Heart left ventricle (tissue), 16 donors: ENCODE measurements around the gene MTCP1. TPM values are rescaled to one million over a fixed set of nuclear protein-coding genes. Genes with fewer than 3 reads are reported as not detected.

Source experiments
- ATAC-seq, 4 donors: fragments of 200-7000 bp; cut with Tn5 transposase; one replicate each; pipeline ENCODE4 v1.9.1; 2020 to 2022; ENCODE audit warnings: moderate library complexity in 4 of 4, mild to moderate bottlenecking in 3 of 4, moderate number of reproducible peaks in 1 of 4
- DNase-seq, 5 donors: peaks; one replicate each; pipeline ENCODE4 v3.0.0-alpha.2; 2020
- H3K27ac ChIP-seq, 12 donors: fragments of 200-600 bp; sonication (generic) in 4 of 12; one replicate each; pipeline versions ENCODE4 v1.5.0 to v1.8.0; 2016 to 2022; ENCODE audit warnings: mild to moderate bottlenecking in 2 of 12
- H3K27me3 ChIP-seq, 9 donors: fragments of 200-600 bp; sonication (generic) in 2 of 9; one replicate each; pipeline versions ENCODE4 v1.5.1 to v1.8.0; 2016 to 2022; ENCODE audit warnings: mild to moderate bottlenecking in 3 of 9
- H3K36me3 ChIP-seq, 9 donors: fragments of 200-600 bp; sonication (generic) in 2 of 9; one replicate each; pipeline versions ENCODE4 v1.5.0 to v1.8.0; 2018 to 2022; ENCODE audit warnings: mild to moderate bottlenecking in 2 of 9
- H3K4me1 ChIP-seq, 12 donors: fragments of 200-600 bp; sonication (generic) in 4 of 12; one replicate each; pipeline versions ENCODE4 v1.5.0 to v1.8.0; 2016 to 2022; ENCODE audit warnings: mild to moderate bottlenecking in 3 of 12
- H3K4me3 ChIP-seq, 12 donors: fragments of 200-600 bp; sonication (generic) in 4 of 12; one replicate each; pipeline versions ENCODE4 v1.5.0 to v1.8.0; 2017 to 2022; ENCODE audit warnings: mild to moderate bottlenecking in 9 of 12, moderate library complexity in 4 of 12
- H3K9me3 ChIP-seq, 12 donors: fragments of 200-600 bp; sonication (generic) in 4 of 12; one replicate each; pipeline versions ENCODE4 v1.5.0 to v1.8.0; 2016 to 2022; ENCODE audit warnings: mild to moderate bottlenecking in 1 of 12
- POLR2A ChIP-seq, 2 donors: fragments of 450-650 bp; IDR thresholded peaks; one replicate each; pipeline ENCODE4 v1.6.1; 2017; ENCODE audit warnings: antibody characterized with exemption in 2 of 2, mild to moderate bottlenecking in 2 of 2, moderate library complexity in 2 of 2
- WGBS, 4 donors: extraction: QIAGEN DNeasy Blood & Tissue Kit in 2 of 4; methylation state at CpG; one replicate each; pipeline versions ENCODE4 v1.1.5 to v1.1.7; 2013 to 2018; 5-methylcytosine and 5-hydroxymethylcytosine counted together
- intact Hi-C, 10 donors: fragments of 100-400 bp; cut with DNase I; formaldehyde crosslinking; loops; one replicate each; pipeline versions ENCODE4 v1.11.1 to v1.14.2; 2022
- polyA plus RNA-seq, 2 donors: library from polyadenylated mRNA; stranded (reverse); fragments of 200-250 nt; gene quantifications; one replicate each; pipeline ENCODE4 v1.2.3, GENCODE V29; 2013
- total RNA-seq, 9 donors: library from RNA; depleted of rRNA in 2 of 9; stranded (reverse); fragments of >200 nt in 2 of 9; fragmentation: NEBNext Ultra II Directional in 3 of 9; extraction: Animal tissue kit (Norgen Biotek cat#: 25700) in 3 of 9; gene quantifications; one replicate each; pipeline versions ENCODE4 v1.1.0 to v1.2.4, GENCODE V29; 2016 to 2023
- TF ChIP-seq, protein P1 (sequence below), 12 donors: fragments of 200-600 bp; sonication (generic) in 4 of 12; IDR thresholded peaks; one replicate each; pipeline versions ENCODE4 v1.5.0 to v1.8.0; 2018 to 2022; ENCODE audit warnings: antibody characterized with exemption in 12 of 12, mild to moderate bottlenecking in 5 of 12
- donor health status: ischemic (EF 13 %, LVEDD 7.1; RV severe dilation, severe dysfunction).
- donor health status: healthy with polysubstance abuse.
- donor health status: DM: no; HTN: yes; CAD: no.
- donor health status: DM: no; HTN: no; CAD: no.
- donor health status: ischemic (EF 25% LVEDD 6.9; RV normal size, moderate dysfunction).
- donor health status: ischemic (EF 25% LVEDD 5.7; RV mildly dilated, moderate dysfunction).
- donor health status: healthy.
- donor health status: DM: yes; HTN: yes; CAD: no.
- donor health status: ischemic (EF 35%, LVEDD 5.7; RV mildly dilated, moderate dysfunction).
- donor health status: nonischemic (EF 11% LVEDD 7.7; RV severe dilation, severe dysfunction).
- donor health status: DM: yes; HTN: yes; CAD: no.
- donor health status: PGD.
- donor health status: ischemic (EF 29% LVEDD 5.4; RV normal size, mild dysfunction).
- donor health status: nonischemic (EF 23%, LVEDD 6.1; RV moderate dilation, normal function).

Gene MTCP1
- total and polyA plus RNA-seq, 11 donors, result 0.24 to 185 (median 44.8) TPM

DNA sequence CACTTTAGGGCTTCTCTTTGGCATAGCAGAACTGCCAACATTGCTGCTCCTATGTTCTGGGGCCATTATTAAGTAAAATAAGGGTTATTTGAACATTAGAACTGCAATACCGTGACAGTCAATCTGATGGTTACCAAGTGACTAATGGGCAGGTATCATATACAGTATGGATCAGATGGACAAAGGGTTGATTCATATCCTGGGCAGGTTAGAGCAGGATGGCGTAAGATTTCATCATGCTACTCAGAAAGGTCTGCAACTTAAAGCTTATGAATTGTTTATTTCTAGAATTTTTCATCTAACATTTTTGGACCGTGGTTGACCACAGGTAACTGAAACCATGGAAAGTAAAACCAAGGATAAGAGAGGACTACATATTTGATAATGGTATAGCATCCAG lies 41.2 kb upstream of the MTCP1 start:
- no peaks in the 10 kb centered on the region for H3K27me3 ChIP-seq
- H3K36me3 ChIP-seq, result peaks cover 0 to 22% (median 2%) of the 10 kb centered on the region in 9 donors
- intact Hi-C loops, result no loop called here
- 75 to 99% (median 88%) methylated on average over 3 of the region's 3 CpGs for WGBS, 4 donors
- no peaks in the 10 kb centered on the region for H3K4me1 ChIP-seq
- no peaks in the 10 kb centered on the region for H3K9me3 ChIP-seq
- H3K4me3 ChIP-seq, result no peak overlapping the region
- ATAC-seq, result no peak
- H3K27ac ChIP-seq, result no peak overlapping the region
- no peak for DNase-seq
- TF ChIP-seq POLR2A (IDR thresholded peaks at IDR 0.05), result no peak
- TF ChIP-seq, protein P1, sequence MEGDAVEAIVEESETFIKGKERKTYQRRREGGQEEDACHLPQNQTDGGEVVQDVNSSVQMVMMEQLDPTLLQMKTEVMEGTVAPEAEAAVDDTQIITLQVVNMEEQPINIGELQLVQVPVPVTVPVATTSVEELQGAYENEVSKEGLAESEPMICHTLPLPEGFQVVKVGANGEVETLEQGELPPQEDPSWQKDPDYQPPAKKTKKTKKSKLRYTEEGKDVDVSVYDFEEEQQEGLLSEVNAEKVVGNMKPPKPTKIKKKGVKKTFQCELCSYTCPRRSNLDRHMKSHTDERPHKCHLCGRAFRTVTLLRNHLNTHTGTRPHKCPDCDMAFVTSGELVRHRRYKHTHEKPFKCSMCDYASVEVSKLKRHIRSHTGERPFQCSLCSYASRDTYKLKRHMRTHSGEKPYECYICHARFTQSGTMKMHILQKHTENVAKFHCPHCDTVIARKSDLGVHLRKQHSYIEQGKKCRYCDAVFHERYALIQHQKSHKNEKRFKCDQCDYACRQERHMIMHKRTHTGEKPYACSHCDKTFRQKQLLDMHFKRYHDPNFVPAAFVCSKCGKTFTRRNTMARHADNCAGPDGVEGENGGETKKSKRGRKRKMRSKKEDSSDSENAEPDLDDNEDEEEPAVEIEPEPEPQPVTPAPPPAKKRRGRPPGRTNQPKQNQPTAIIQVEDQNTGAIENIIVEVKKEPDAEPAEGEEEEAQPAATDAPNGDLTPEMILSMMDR (IDR thresholded peaks at IDR 0.05), result no peak

DNA sequence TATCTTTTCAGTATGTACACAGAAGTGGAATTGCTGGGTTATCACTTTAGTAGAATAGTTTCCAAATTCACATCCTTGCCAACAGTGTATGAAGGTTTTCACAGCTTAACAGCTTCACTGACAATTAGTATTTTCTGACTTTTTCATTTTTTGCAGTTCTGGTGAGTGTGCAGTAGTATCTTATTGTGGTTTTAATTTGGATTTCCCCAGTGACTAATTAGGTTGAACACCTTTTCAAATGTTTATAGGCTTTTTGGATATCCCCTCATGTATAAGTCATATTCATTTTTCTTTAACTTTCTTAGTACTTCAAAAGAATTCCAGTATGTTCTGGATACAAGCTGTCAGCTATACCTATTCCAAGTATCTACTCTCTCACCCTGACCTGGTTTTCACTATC lies 37.5 kb upstream of the MTCP1 start:
- Histone ChIP-seq H3K27me3 (no peaks in the 10 kb centered on the region), H3K36me3 (peaks cover 0 to 13% (median 0%) of the 10 kb centered on the region in 9 donors), H3K9me3 (no peaks in the 10 kb centered on the region), H3K4me1 (no peaks in the 10 kb centered on the region), H3K4me3 (no peak overlapping the region), H3K27ac (no peak overlapping the region)
- intact Hi-C loops, result no loop called here
- DNase-seq (no peak), ATAC-seq (no peak)
- TF ChIP-seq, protein P1 (IDR thresholded peaks at IDR 0.05), result no peak
- no peak for TF ChIP-seq POLR2A (IDR thresholded peaks at IDR 0.05)

DNA sequence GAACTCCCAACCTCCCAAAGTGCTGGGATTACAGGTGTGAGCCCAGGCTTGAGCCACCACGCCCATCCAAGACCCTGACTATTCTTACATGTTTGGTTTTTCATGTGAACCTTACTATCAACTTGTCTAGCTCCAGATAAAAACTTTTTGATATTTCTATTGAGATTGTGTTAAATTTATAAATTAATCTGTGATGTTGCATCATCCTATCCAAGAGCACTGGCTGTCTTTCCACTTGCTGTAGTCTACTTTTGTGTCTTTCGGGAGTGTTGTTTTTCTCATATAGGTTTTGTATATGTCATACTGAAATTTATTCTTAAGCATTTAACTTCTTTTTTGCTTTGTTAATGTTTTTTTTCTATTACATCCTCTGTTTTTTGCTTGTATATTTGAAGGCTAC lies 35.0 kb upstream of the MTCP1 start:
- DNase-seq (no peak), ATAC-seq (no peak)
- WGBS, 4 donors, result 73 to 97% (median 89%) methylated on average over 2 of the region's 2 CpGs
- H3K4me3 ChIP-seq, result no peak overlapping the region
- no peaks in the 10 kb centered on the region for H3K4me1 ChIP-seq
- H3K27me3 ChIP-seq, result no peaks in the 10 kb centered on the region
- H3K27ac ChIP-seq, result no peak overlapping the region
- no peak for TF ChIP-seq POLR2A (IDR thresholded peaks at IDR 0.05)
- TF ChIP-seq, protein P1 (IDR thresholded peaks at IDR 0.05), result no peak
- H3K36me3 ChIP-seq, result peaks cover 0 to 13% (median 0%) of the 10 kb centered on the region in 9 donors
- H3K9me3 ChIP-seq, result no peaks in the 10 kb centered on the region
- intact Hi-C loops, result no loop called here

DNA sequence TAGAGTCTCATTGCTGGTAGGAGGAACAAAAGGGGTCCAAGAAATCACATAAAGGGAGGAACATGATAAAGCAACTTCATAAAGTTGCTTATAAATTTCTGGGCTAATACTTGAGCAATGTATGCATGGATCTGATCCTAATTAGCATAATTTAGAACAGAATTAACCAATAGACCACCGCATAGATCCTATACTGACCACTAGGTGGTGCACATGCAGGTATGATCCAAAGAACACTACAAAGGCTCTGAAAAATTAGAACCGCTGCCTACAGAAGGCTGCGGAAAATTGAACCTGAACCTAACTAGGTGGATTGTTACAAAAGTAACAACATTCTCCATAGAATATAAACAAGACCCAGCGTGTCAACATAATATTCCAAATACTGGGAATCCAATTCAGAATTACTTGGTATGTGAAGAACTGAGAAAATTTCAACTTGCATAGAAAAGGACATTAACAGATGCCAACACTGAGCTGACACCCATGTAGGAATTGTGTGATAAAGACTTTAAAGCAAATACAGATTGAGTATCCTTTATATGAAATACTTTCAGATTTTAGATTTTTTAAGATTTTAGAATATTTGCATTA lies 23.6 kb upstream of the MTCP1 start:
- intact Hi-C loops, result loop anchor here in 6 of 10 donors (5.0 to 10.0 kb wide), 5 partner anchors 80 to 730 kb away; partner anchors contain the start of gene VBP1 (in 1 of the 6)
- ATAC-seq (no peak), DNase-seq (no peak)
- TF ChIP-seq POLR2A (IDR thresholded peaks at IDR 0.05), result no peak
- TF ChIP-seq, protein P1 (IDR thresholded peaks at IDR 0.05), result peak; percentile 43 to 67 (median 54)
- Histone ChIP-seq H3K4me1 (no peaks in the 10 kb centered on the region), H3K9me3 (no peaks in the 10 kb centered on the region), H3K27ac (no peak overlapping the region), H3K36me3 (peaks cover 0 to 66% (median 10%) of the 10 kb centered on the region in 9 donors), H3K4me3 (no peak overlapping the region), H3K27me3 (no peaks in the 10 kb centered on the region)
- 30 to 45% (median 33%) methylated on average over 4 of the region's 4 CpGs for WGBS, 4 donors
